GM20000 (cell line): ENCODE data around the gene TMEM218.
"Not testable (repeated sequence)": the region's sequence is repeated elsewhere in the genome, so short reads cannot be mapped to it uniquely, and the experiment has no call there.

ENCODE experiments used
- DNase-seq: peaks from one replicate; pipeline ENCODE4 v3.0.0; 2012; ENCODE audit warnings: low spot score
- CTCF ChIP-seq: IDR thresholded peaks from 2 replicates; pipeline ENCODE4 v1.5.1; 2012; ENCODE audit warnings: mild to moderate bottlenecking, control low read depth; ENCODE audit errors: extremely low read depth, missing control alignments

TMEM218 gene

DNA sequence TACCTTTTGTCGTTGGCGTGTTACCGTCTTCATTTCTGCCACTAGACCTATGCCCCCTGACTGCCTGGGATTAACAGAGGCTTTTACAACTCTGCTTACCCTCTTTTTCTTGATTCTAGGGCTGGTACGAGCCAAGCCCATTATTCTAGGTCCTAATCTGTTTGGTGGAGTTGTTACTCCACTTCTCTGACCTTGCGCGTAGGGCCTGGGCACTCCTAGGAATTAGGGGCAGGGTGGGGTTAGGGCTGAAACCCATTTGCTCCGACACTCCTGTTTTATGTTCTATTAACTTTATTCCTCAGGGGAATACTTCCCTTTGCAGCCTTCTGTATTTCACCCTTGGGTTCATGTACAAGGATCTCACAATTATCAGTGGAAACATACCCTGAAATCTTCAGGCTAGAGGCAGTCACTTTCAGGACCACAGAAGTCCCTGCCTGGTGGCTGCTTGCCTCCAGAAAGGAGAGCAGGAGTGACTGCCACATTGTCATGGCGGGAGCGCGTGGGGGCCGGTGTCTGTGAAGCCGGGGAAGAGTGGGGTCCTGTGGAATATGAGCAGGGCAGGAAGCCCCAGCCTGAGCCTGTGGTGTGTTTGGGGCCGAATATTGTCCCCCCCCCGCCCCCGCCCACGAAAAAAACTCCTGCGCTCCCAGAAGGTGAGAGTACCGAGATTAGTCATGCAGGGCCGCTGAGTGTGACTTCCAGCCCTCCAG lies 49.1 kb downstream of the TMEM218 start:
- no peak for TF ChIP-seq CTCF
- no peak for DNase-seq

GRCh38 chr11:125061281-125061680 lies 50.1 kb downstream of the TMEM218 start:
- DNase-seq, result no peak
- no peak for TF ChIP-seq CTCF

DNA sequence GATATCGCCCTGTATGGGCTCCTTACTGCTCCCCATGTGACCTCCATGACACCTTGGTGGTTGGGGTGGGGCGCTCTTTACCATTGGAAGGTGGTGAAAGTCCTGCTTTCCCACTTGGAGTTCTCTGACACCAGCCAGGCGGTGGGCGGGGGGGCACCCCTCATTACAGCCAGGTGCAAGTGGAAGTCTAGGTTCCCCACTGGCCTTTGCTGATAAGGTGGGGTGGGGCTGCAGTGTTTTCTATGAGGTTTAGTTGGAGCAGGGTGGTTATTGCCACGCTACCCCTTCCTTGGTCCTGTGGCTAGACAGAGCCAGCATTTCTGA lies 53.8 kb downstream of the TMEM218 start:
- no peak for TF ChIP-seq CTCF
- DNase-seq, result no peak

DNA sequence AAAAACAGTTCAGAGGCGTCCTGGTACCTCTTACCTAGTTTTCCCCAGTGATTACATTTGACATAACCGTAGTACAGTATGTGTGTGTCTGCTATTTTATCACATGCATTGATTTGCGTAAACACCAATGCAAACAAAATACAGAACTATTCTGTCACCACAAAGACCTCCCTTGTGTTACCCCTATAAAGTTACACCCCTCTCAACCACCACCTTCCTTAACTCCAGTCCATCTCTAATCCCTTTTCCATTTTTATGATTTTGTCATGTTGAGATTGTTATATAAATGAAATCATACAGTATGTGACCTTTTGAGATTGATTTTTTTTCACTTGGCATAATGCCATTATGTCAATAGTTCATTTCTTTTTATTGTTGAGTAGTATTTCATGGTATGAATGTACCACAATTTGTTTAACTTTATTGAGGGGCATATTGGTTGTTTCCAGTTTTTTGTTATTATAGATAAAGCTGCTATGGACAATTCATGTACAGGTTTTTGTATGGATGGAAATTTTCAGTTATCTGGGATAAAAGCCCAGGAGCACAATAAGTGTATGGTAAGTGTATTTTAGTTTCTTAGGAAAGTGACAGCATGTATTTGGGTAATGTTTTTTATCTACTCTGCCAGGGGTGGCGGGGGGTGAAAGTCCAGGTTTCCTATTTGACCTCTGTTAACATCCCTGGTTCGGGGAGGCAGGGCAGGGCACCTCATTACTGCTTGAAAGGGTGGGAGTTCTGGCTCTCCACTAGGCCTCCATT lies 54.3 kb downstream of the TMEM218 start:
- DNase-seq, result no peak
- TF ChIP-seq CTCF, result no peak

- not testable (repeated sequence) for DNase-seq
Observed at GRCh38 chr11:125056111-125056510, 55.3 kb downstream of the TMEM218 start.

DNA sequence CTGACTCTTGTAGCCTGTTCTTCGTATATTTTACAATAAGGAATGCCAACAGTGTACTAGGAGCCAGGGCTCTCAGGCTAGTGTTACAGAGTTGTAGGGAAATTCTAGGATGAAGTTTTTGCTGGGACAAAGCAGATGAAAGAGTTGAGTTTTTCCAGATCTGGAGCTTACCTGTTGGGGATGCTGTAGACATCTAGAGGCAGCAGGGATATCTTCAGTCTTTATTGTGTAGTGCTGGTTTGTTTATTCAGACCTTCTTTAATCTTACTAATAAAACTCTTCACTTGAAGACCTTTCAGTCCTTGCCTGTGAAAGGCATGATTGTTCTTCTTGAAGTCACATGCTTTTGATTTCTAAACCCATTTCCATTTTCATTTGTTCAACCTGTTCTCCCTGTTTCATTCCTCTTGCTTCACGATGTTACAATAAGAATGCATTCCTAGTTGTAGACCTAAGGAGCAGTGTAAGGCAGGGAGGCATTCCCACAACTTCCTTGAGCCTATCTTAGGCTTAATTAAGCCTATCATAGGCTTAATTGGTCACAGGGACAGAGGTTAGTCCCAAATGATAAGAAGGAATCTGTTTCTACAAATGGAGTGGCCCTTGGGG lies 56.2 kb downstream of the TMEM218 start:
- TF ChIP-seq CTCF, result no peak
- DNase-seq, result no peak

GRCh38 chr11:125053167-125053566 lies 58.3 kb downstream of the TMEM218 start:
- no peak for TF ChIP-seq CTCF

More at GRCh38 chr11:125053167-125053566, 58.3 kb downstream of the TMEM218 start:
- no peak for DNase-seq
